Left forelimb (tissue), 1 donor: Measurements from ENCODE around the gene PAM.

Experiments used
- DNase-seq: peaks from one replicate; pipeline ENCODE4 v3.0.0-alpha.2; 2018; ENCODE audit warnings: low spot score

Gene PAM

DNA sequence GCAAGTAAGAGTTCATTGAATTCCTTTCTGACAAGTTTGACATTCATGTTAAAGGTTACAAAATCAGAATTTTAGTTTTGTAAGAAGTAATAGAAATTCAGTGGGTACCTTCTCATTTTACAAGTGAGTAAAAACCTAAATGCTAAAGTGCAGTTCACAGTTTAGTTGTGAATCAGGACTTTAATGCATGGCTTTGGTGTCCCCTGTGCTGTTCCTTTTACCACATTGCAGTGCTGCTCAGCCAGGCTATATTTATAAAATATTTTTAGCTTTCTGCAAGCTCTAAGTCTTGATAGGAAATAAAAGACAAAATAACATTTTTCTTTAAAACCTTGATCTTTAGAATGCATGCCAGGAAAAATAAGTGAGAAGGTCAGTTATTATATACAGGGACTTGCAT lies 26.3 kb downstream of the PAM start:
- no peak for DNase-seq

DNA sequence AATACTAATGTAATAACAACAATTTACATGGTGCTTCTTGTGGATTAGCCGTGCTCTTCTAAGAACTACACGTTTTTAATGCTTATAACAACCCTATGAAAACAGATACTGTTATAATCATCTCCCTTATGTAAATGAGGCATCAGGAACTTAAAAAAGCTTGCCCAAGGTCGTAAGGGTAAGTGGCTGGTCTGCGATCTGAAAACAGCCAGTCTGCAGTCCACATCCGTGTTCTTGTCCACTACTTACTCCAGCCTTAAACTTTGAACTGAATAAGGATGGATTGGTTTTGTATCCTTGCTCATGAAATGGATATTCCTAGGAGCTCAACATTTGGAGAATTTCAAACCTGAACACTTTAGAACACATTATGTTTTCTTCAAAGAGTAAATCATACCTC lies 26.7 kb downstream of the PAM start:
- no peak for DNase-seq

DNA sequence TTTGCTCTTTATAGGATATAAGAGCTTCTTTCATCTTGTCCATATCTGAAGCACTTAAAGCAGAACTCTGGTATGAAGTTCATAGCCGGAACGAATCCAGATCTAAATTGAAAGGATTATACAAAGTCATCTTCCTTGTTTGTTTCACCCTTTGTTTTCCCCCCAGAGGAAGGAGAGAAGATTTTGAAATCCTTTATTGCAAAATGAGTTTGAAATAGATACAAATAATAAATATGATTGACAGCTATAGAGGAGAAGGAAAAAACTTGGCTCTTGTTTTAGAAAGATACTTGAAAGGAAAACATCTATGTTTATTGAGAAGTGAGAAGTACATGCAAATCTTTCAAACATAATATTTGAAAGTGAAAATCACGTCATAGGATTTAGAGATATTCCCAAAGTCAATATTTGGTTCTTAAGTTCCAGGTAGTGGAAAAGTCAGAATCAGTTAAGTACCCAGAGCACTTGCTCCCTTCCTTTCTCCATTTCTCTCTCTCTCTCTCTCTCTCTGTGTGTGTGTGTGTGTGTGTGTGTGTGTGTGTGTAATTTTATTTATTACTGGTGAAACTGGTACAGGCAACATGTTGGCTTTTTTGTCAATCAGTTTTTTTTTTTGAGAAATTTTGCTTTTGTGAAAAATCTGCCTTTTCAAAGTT lies 27.2 kb downstream of the PAM start:
- no peak for DNase-seq

DNA sequence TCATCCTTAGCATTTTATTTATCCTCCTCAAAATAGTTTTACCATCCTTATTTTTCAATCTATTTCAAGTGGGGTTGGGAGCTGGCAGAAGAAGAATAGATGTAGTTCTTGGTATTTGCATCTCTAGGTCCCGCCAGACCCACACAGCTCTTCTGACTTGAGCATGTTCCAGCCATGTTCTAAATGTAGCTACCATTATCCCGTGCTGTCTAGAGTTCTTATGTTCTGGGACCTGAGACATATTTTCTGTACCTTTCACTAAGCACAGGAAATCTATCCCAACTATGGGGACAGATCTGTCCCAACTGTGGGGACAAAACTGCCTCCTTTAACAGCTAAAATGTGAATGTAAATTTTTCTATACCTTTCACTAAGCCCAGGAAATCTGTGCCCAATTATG lies 32.0 kb downstream of the PAM start:
- no peak for DNase-seq

DNA sequence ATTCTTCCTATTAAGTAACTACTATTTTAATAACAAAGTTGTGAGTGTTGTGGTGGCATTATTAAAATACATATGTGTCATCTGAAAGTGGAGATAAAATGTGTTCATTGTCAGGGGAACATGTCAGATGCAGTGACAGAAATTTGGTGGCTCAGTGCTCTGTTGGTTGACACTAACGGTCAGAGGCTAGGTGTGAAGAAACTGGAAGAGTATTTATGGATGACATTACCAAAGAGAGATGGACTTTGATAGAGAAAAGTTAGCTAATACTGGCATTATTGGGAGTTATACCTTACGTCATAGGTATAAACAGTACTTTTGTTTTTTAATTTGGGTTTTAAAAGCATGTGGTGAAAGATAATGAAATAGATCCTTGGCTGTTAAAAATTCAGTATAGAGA lies 33.7 kb downstream of the PAM start:
- no peak for DNase-seq

DNA sequence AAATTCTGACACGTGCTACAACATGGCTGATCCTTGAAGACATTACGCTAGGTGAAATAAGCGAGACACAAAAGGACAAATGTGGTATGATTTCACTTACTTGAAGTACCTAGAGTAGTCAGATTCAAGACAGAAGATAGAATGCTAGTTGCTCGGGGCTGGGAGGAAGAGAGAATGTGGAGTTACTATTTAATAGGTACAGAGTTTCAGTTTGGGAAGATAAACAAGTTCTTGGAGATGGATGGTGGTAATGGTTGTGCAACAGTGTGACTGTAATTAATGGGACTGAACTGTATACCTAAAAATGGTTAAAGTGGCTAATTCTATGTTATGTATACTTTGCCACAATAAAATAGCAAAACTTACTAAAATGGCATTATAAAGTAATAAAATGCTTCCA lies 34.4 kb downstream of the PAM start:
- DNase-seq: no peak

DNA sequence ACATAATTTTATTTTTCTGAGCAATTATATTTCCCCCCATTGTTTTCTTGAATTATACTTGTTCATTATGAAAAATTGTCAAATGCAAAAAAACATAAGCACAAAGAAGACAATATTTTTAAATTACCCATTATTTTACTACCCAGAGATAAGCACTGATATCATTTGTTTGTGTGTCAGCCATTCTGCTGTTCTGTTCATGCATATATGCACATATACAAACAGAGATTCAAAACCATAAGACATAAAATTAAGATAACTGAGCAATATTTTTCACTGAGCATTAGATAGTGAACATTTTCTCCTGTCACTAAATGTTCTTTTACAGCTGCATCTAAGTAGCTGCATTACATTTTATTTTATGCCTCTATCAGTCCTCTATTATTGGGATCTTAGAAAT lies 35.6 kb downstream of the PAM start:
- no peak for DNase-seq

GRCh38 chr5:102792705-102793104 lies 37.6 kb downstream of the PAM start:
- DNase-seq: no peak

DNA sequence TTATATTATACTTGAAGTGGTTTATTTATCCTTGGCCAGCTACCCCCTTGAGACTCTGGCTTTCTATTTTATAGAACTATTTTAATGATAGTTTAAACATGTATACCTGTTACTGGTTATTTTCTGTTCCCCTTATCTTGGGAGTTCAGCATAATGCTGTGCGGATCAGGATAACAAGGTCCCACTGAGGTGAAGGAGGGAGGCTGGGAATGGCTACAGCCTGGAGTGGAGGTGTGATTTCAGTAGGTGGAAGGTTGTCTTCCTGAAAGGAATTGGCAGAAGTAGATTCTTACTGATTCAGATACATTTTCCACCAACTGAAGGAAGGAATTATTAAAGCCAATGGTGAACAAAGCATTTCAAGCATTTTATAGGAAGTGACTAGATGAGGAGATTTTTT lies 38.9 kb downstream of the PAM start:
- DNase-seq: no peak

DNA sequence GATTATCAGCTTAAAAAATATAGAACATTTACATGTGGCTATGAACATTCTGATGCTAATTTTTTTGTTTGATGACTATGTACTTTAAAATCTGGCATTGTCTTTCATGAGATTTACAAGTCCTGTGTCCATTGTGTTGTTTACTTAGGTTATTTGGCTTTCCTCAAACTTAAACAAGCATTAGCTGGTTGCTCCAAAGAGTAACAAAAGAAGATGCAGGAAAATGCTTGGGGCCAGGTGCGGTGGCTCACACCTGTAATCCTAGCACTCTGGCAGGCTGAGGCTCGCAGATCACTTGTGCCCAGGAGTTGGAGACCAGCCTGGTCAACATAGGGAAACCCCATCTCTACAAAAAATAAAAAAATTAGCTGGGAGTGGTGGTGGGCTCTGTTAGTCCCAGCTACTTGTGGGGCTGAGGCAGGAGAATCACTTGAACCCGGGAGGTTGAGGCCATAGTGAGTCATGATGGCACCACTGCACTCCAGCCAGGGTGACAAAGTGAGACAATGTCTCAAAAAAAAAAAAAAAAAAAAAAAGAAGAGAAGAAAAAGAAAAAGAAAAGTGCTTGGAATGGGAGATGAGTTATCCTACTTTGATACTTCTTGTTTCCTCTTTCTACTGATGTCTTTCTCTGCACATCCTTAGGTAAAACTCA lies 39.7 kb downstream of the PAM start:
- DNase-seq: no peak

GRCh38 chr5:102795526-102795925 lies 40.4 kb downstream of the PAM start:
- no peak for DNase-seq

DNA sequence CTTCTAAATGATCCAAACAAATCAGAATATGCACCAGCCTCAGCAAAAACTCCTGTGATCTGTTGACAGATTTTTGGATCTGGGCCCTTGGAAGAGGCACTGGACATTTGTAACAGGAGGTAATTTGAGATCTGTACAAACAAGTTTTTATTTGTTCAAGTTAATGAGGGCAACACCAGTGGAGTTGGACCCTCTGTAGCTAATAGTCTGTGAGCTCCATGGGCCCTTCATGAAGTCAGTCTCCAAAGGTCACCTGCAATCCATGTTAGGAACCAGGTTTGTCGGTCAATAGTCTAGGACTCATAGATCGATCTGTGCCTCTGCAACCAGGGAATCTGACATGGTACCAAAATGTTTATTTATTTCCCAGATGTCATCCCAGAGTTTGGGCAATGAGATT lies 40.9 kb downstream of the PAM start:
- DNase-seq: no peak

DNA sequence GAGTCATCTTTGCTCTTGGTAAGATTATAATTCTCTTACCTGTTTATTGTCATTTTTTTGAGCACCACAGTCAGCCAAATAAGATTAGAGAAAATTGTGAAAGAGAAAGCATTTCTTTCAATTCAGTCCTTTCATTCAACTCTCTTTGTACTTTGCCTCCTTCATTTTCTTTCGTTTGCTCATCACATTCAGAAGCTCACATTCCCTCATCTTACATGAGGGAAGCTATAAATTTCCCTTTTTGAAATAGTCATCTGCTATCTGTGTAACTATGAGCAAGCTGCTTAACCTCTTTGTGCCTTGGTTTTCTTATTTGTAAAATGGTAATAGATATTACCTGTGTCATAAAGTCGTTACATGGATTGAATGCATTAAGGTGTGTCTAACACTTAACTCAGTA lies 41.4 kb downstream of the PAM start:
- DNase-seq: no peak

GRCh38 chr5:102797322-102797884 lies 42.3 kb downstream of the PAM start:
- DNase-seq: no peak

- no peak for DNase-seq
These were observed 43.1 kb downstream of the PAM start for GRCh38 chr5:102798104-102798785.

DNA sequence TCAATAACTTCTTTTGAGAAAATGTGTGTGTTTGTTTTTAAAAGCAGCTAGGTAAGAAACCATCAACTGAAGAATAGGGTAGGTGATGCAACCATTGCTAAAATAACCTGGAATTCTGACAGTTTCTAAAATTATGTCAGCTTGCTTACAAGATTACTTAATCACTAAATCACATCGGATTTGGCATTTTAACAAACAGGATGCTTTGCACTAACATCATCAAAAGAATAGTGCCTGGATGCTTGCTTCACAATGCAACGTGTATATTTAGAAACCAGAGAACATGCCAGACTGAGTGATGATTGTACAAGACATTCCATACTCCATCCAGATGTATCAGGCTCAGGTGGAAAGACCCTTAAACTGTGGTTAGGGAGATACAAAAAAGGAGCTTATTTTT lies 43.9 kb downstream of the PAM start:
- no peak for DNase-seq

DNA sequence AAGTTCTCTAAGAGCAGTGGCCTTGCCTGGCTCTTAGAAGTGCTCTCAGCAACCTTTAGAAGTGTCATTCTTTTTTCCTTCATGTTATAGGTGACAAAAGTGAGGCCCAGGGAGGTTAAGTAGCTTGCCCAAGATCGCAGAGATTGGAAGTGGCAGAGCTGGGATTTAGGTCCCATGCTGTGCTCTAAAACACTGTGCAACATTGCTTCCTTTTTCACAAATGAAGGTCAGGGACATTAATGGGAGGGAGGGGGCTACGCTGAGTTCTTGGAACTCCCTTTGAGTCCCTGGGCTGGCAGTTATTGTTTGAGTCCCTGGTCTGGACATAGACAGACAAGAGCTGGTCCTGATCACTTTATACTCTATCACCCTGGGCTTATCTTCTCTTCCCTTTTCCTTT lies 45.3 kb downstream of the PAM start:
- no peak for DNase-seq

- no peak for DNase-seq
These were observed 46.3 kb downstream of the PAM start for GRCh38 chr5:102801371-102801770.

DNA sequence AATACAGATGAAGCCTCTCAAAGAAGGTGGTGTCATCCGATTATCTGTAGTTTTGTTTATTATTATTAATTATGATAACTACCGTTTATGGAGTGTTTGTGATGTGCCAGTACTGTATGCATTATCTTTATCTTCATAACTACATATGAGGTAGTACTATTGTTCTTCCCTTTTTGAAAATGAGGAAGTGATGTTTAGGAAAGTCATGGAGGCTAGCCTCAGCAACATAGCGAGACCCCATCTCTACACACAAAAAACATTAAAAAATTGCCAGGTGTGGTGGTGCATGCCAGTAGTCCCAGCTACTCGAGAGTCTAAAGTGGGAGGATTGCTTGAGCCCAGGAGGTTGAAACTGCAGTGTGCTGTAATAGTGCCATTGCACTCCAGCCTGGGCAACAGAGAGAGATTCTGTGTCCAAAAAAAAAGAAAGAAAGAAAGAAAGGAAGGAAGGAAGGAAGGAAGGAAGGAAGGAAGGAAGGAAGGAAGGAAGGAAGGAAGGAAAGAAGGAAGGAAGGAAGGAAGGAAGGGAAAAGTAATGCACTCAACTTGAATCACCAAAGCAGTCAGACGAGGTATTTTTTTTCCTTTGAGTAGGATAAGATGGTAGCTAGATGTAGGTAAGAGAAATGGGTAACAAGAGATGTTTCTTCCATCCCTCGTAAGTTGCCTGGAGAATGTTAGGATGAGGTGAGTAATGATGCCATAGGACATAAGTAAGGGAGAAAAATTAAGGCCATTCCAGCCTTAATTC lies 47.8 kb downstream of the PAM start:
- no peak for DNase-seq

DNA sequence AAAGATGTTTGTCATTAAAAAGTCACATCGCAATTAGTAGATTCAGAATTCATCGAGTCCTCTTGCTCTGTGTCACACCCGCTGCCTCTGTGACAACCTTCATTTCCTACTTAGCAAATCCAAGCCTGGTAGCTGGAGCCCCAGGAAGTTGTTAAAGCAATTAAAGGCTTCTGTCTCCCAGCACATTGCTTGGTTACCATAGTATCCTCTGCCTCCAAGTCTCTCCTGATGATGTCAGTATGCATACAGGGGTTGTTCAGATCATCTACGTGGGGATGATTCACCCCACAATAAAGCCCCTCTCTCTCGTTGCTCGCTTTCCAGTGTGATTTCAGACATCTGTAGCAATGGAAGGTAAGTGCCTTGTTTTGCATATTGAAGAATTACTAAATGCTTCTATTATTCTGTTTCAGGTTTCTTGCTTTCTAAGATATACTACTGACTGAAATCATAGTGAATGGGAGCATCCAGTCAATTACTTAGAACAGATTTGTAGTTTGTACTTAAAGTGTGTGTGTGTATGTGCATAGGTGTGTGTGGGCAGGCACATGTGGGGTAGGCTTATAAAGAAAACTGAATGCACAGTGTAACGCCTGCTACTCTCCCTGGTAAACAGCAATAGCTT lies 52.9 kb downstream of the PAM start:
- DNase-seq: no peak

GRCh38 chr5:102809033-102809432 lies 53.9 kb downstream of the PAM start:
- no peak for DNase-seq

DNA sequence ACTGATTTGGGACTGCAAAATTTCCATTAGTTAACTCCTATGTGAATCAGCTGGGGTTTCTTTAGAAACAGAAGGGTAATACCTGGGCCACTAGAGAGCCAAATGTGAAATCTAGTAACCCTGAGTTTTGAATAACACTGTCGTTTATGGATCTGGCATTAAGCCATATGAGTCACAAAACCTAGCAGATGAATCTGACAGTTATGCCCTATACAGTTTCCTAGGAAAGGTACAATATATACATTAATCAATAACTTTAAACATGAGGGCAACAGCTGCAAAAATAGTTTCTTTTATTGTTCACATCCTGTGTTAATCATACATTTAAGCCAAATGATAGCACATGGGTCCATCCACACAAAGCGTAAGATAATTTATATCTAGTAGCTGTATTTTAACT lies 56.9 kb downstream of the PAM start:
- DNase-seq: no peak
